Stomach (tissue), 4 donors: ENCODE measurements around the gene PLEKHG4.

Source experiments
- EP300 ChIP-seq: sonication (generic); formaldehyde crosslinking; IDR thresholded peaks from one replicate; pipeline ENCODE4 v1.6.1; 2017; ENCODE audit warnings: antibody characterized with exemption
- POLR2A ChIP-seq, 4 donors: fragments of 450-650 bp; IDR thresholded peaks; one replicate each; pipeline ENCODE4 v1.6.1; 2016; ENCODE audit warnings: antibody characterized with exemption in 4 of 4, control low read depth in 2 of 4, mild to moderate bottlenecking in 1 of 4, moderate library complexity in 1 of 4
- POLR2AphosphoS5 ChIP-seq, 3 donors: sonication (generic); formaldehyde crosslinking; IDR thresholded peaks; one replicate each; pipeline ENCODE4 v1.6.1; 2016; ENCODE audit warnings: antibody characterized with exemption in 3 of 3
- TF ChIP-seq, protein P1 (sequence below), 7 experiments: fragments of 450-650 bp in 4 of 7; fragments of 200-600 bp in 3 of 7; sonication (generic) in 3 of 7; IDR thresholded peaks; one replicate each; pipeline ENCODE4 v1.5.1; 2016 to 2019; ENCODE audit warnings: antibody characterized with exemption in 7 of 7, control low read depth in 2 of 7, mild to moderate bottlenecking in 1 of 7

- TF ChIP-seq, protein P1, sequence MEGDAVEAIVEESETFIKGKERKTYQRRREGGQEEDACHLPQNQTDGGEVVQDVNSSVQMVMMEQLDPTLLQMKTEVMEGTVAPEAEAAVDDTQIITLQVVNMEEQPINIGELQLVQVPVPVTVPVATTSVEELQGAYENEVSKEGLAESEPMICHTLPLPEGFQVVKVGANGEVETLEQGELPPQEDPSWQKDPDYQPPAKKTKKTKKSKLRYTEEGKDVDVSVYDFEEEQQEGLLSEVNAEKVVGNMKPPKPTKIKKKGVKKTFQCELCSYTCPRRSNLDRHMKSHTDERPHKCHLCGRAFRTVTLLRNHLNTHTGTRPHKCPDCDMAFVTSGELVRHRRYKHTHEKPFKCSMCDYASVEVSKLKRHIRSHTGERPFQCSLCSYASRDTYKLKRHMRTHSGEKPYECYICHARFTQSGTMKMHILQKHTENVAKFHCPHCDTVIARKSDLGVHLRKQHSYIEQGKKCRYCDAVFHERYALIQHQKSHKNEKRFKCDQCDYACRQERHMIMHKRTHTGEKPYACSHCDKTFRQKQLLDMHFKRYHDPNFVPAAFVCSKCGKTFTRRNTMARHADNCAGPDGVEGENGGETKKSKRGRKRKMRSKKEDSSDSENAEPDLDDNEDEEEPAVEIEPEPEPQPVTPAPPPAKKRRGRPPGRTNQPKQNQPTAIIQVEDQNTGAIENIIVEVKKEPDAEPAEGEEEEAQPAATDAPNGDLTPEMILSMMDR (IDR thresholded peaks at IDR 0.05), result no peak
- TF ChIP-seq POLR2A (IDR thresholded peaks at IDR 0.05), result no peak
- TF ChIP-seq POLR2AphosphoS5 (IDR thresholded peaks at IDR 0.05), result no peak
- TF ChIP-seq EP300, result no peak
Observed at GRCh38 chr16:67271446-67271845, 7.9 kb upstream of the PLEKHG4 start.
